Stimulated activated effector memory CD8-positive, alpha-beta T cell treated with anti-CD3 and anti-CD28 coated beads, Interleukin-12 subunit alpha, Interleukin-12 subunit beta, amount 100 ng/mL, for 72 hours (primary cell): ENCODE measurements around the gene CMTM2.
"Not testable (repeated sequence)": the region's sequence is repeated elsewhere in the genome, so short reads cannot be mapped to it uniquely, and the experiment has no call there.

Source experiments
- ATAC-seq: fragments of 150-1000 bp; cut with Tn5 transposase; 2 replicates; pipeline ENCODE4 v1.10.0; 2021
- DNase-seq, 2 donors: peaks; one replicate each; pipeline ENCODE4 v3.0.0; 2021 to 2022; ENCODE audit warnings: low spot score in 2 of 2
- H3K27ac Mint-ChIP-seq: one replicate; pipeline ENCODE4 v1.8.0; 2022; ENCODE audit warnings: mild to moderate bottlenecking, mixed read lengths
- H3K36me3 Mint-ChIP-seq: one replicate; pipeline ENCODE4 v1.8.0; 2022; ENCODE audit warnings: mild to moderate bottlenecking, mixed read lengths
- H3K4me1 Mint-ChIP-seq: one replicate; pipeline ENCODE4 v1.8.0; 2022; ENCODE audit warnings: mixed read lengths
- H3K4me3 Mint-ChIP-seq: one replicate; pipeline ENCODE4 v1.8.0; 2022; ENCODE audit warnings: mild to moderate bottlenecking, mixed read lengths
- H3K9me3 Mint-ChIP-seq: one replicate; pipeline ENCODE4 v1.8.0; 2022; ENCODE audit warnings: mixed read lengths

CMTM2 gene

GRCh38 chr16:66566051-66566901, 13.0 kb upstream of the CMTM2 start, which contains the start of gene CMTM1:
CMTM1 (plus strand) TSS chr16:66566439; CDS start chr16:66566514, 75 bp downstream.
- H3K27ac Mint-ChIP-seq, result peak within 1 kb of the TSS; percentile 50

DNA sequence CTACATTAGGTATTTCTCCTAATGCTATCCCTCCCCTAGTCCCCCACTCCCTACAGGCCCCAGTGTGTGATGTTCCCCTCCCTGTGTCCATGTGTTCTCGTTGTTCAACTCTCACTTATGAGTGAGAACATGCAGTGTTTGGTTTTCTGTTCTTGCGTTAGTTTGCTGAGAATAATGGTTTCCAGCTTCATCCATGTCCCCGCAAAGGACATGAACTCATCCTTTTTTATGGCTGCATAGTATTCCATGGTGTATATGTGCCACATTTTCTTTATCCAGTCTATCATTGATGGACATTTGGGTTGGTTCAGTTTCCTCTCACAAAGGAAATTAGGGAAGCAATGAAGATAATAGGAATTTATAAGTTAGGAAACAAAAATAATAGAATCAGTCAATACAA, 12.0 kb upstream of the CMTM2 start:
- not testable (repeated sequence) for DNase-seq, H3K9me3 Mint-ChIP-seq, ATAC-seq, H3K27ac Mint-ChIP-seq, H3K4me3 Mint-ChIP-seq
- Mint-ChIP-seq H3K36me3 (peaks cover 89% of the 10 kb centered on the region), H3K4me1 (peaks cover 38% of the 10 kb centered on the region)

More at GRCh38 chr16:66566051-66566901, 13.0 kb upstream of the CMTM2 start, which contains the start of gene CMTM1:
- ATAC-seq, result no peak
- H3K9me3 Mint-ChIP-seq, result no peaks in the 10 kb centered on the region
- peaks cover 36% of the 10 kb centered on the region for H3K4me1 Mint-ChIP-seq
- no peak within 1 kb of the TSS for H3K4me3 Mint-ChIP-seq
- DNase-seq, result no peak
- peaks cover 89% of the 10 kb centered on the region for H3K36me3 Mint-ChIP-seq

DNA sequence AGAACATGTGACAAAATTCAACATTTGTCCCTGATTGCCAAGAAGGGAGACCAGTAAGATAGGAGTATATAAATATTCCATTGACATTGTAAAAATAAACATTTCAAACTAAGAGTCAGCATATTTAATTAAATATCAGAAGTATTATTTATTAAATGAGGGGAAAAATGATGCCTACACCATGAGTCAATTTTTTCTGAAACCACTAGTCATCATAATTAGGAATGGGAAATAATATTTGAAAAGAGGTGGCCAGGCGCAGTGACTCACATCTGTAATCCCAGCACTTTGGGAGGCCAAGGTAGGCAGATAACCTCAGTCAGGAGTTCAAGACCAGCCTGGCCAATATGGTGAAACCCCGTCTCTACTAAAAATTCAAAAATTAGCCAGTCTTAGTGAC, 10.9 kb upstream of the CMTM2 start:
- no peak for DNase-seq
- H3K36me3 Mint-ChIP-seq, result peaks cover 88% of the 10 kb centered on the region
- H3K4me1 Mint-ChIP-seq, result peaks cover 30% of the 10 kb centered on the region
- no peak overlapping the region for H3K4me3 Mint-ChIP-seq
- no peak for ATAC-seq
- H3K27ac Mint-ChIP-seq, result no peak overlapping the region
- H3K9me3 Mint-ChIP-seq, result no peaks in the 10 kb centered on the region

DNA sequence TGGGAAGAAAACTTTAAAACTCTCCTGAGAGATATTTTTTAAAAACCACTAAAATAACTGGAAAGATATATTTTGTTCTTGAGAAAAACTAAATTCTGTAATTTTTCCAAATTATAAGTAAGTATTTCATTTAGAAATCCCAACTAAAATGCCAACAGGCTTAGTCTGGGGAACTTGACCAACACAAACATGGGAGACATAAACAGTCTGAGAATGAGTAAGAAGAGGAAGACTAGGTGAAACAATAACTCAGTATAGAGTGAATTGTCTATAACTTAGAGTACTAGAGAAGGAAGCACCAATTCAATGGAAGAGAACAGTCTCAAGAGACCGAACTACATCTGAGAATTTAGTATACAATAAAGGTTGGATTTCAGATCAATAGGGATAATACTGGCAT, 10.1 kb upstream of the CMTM2 start:
- DNase-seq (no peak), ATAC-seq (no peak)
- Mint-ChIP-seq H3K27ac (peak overlapping the region; percentile 0), H3K4me3 (no peak overlapping the region), H3K36me3 (peaks cover 80% of the 10 kb centered on the region), H3K4me1 (peaks cover 26% of the 10 kb centered on the region), H3K9me3 (no peaks in the 10 kb centered on the region)

DNA sequence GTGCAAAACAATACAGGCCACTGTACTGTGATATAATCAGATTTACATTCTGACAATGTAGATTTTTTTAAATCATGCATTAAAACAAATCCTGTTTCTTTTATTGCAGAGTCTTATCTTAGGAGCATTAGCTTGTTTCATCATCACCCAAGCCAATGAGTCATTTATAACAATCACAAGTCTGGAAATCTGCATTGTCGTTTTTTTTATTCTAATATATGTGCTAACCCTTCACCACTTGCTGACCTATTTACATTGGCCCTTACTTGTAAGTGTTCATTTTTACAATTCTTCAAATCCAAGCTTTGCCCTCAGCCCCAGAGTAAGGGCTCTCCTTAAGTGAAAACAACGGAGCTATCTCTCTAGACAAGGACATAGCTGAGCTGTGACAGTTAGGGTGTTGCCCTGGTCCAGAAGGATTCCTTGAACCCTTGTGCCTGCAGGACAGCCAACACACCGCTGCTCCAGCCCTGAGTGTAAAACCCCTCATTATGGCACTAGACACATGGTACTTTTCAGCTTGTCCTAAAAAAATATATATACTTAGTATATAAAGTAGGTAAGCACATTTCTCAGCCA, 9.3 kb upstream of the CMTM2 start:
- H3K36me3 Mint-ChIP-seq, result peaks cover 73% of the 10 kb centered on the region
- ATAC-seq (no peak), DNase-seq (no peak)
- peaks cover 21% of the 10 kb centered on the region for H3K4me1 Mint-ChIP-seq
- H3K27ac Mint-ChIP-seq, result no peak overlapping the region
- H3K9me3 Mint-ChIP-seq, result no peaks in the 10 kb centered on the region
- H3K4me3 Mint-ChIP-seq, result no peak overlapping the region

- no peak overlapping the region for H3K4me3 Mint-ChIP-seq
- peaks cover 14% of the 10 kb centered on the region for H3K4me1 Mint-ChIP-seq
- H3K36me3 Mint-ChIP-seq, result peaks cover 48% of the 10 kb centered on the region
- H3K27ac Mint-ChIP-seq, result peak overlapping the region; percentile 86
- no peak for DNase-seq
- ATAC-seq, result peak; percentile 24
- no peaks in the 10 kb centered on the region for H3K9me3 Mint-ChIP-seq
These were observed 6.9 kb upstream of the CMTM2 start for GRCh38 chr16:66572356-66572755.

GRCh38 chr16:66574081-66574480, 5.2 kb upstream of the CMTM2 start:
- Mint-ChIP-seq H3K36me3 (peaks cover 31% of the 10 kb centered on the region), H3K4me3 (no peak overlapping the region), H3K27ac (no peak overlapping the region), H3K9me3 (no peaks in the 10 kb centered on the region), H3K4me1 (peaks cover 24% of the 10 kb centered on the region)
- ATAC-seq, result no peak
- no peak for DNase-seq

- ATAC-seq, result no peak
- Mint-ChIP-seq H3K4me3 (no peak overlapping the region), H3K4me1 (peaks cover 27% of the 10 kb centered on the region), H3K9me3 (no peaks in the 10 kb centered on the region), H3K27ac (no peak overlapping the region), H3K36me3 (peaks cover 28% of the 10 kb centered on the region)
- no peak for DNase-seq
These were observed 4.7 kb upstream of the CMTM2 start for GRCh38 chr16:66574531-66574930.

DNA sequence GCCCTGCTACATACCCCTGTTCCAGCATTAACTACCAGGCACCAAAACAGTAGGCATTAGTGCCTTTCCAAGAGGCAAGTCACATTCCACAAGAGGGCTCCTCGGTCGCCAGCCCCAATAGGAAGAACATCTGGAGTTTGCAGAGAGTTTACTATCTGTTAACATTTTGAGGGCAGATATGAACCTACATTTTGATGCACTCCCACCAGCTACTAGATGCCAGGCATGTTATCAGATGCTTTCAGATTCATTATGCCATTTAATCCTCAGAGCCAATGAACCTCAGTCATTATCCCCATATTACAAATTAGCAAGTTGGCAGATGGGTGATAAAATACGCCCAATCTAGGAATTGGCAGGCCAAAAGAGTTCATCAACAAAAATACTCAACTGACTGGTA, 4.2 kb upstream of the CMTM2 start:
- no peak for DNase-seq
- Mint-ChIP-seq H3K4me3 (no peak overlapping the region), H3K4me1 (peaks cover 33% of the 10 kb centered on the region), H3K27ac (no peak overlapping the region), H3K36me3 (peaks cover 23% of the 10 kb centered on the region), H3K9me3 (no peaks in the 10 kb centered on the region)
- no peak for ATAC-seq

DNA sequence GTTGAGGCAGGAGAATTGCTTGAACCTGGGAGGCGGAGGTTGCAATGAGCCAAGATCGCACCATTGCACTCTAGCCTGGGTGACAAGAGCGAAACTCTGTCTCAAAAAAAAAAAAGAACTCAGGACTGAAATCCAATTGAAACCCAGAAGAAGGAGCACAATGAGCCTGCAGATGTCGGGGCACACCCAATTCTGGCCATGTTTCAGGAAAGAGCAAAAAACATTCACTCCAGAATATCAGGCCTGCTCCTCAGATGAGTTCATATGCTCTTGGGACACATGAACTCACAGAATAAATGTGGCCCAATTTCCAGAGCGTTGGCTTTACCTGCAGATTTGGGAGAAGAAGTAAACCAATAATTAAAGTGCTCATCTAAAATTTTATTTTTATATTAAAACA, 3.0 kb upstream of the CMTM2 start:
- H3K9me3 Mint-ChIP-seq, result no peaks in the 10 kb centered on the region
- no peak overlapping the region for H3K4me3 Mint-ChIP-seq
- DNase-seq (no peak), ATAC-seq (no peak)
- H3K4me1 Mint-ChIP-seq, result peaks cover 40% of the 10 kb centered on the region
- no peak overlapping the region for H3K27ac Mint-ChIP-seq
- peaks cover 18% of the 10 kb centered on the region for H3K36me3 Mint-ChIP-seq

- no peaks in the 10 kb centered on the region for H3K36me3 Mint-ChIP-seq
- peaks cover 27% of the 10 kb centered on the region for H3K4me1 Mint-ChIP-seq
- H3K4me3 Mint-ChIP-seq, result no peak overlapping the region
- ATAC-seq (no peak), DNase-seq (no peak)
- no peak overlapping the region for H3K27ac Mint-ChIP-seq
- no peaks in the 10 kb centered on the region for H3K9me3 Mint-ChIP-seq
These were observed 1.4 kb downstream of the CMTM2 start for GRCh38 chr16:66580605-66581209.

GRCh38 chr16:66581246-66581952, 2.1 kb downstream of the CMTM2 start:
- ATAC-seq, result no peak
- H3K36me3 Mint-ChIP-seq, result no peaks in the 10 kb centered on the region
- no peak overlapping the region for H3K27ac Mint-ChIP-seq

DNA sequence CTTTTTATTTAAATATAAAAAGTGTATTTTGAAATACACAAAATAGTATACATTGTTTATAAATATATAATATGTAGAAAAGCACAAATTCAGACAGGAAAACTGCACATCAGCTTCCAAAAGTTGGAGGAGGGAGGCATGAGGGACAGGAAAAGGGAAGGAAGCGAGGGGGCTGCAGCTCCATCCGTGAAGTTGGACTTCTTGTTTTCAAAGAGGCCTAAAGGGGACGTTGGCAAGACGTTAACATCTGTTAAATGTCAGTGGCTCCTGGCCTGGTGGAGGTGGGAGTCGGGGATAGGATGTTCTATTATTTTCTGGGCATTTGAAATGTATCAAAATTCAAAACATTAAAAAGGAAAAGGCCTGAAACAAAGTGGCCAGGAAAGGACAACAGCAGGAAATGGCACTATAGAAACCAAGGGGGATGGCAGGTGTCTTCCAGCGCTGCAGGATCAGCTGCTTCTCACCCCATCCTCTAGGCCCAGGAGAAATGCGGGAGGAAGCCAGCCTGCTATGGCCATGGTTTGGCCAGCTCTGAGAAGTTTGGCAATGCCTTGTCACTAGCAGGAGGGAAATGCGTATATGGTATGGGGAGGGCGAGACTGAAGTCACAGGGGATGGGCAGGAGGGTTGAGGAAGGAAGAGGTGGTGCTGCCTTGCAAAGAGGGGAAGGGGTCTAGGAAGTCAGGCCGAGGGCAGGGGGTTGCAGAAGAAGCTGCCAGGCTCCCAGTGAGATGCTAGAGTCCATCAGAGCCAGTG, 6.4 kb downstream of the CMTM2 start:
- Mint-ChIP-seq H3K9me3 (no peaks in the 10 kb centered on the region), H3K4me3 (no peak overlapping the region), H3K27ac (no peak overlapping the region), H3K4me1 (peaks cover 23% of the 10 kb centered on the region), H3K36me3 (peaks cover 7% of the 10 kb centered on the region)
- ATAC-seq (no peak), DNase-seq (no peak)

More at GRCh38 chr16:66581246-66581952, 2.1 kb downstream of the CMTM2 start:
- peaks cover 27% of the 10 kb centered on the region for H3K4me1 Mint-ChIP-seq
- H3K4me3 Mint-ChIP-seq, result no peak overlapping the region
- no peaks in the 10 kb centered on the region for H3K9me3 Mint-ChIP-seq
- no peak for DNase-seq

GRCh38 chr16:66587881-66588600, 8.8 kb downstream of the CMTM2 start:
- H3K9me3 Mint-ChIP-seq, result no peaks in the 10 kb centered on the region
- DNase-seq, result no peak
- ATAC-seq, result no peak
- H3K4me3 Mint-ChIP-seq, result no peak overlapping the region
- peaks cover 17% of the 10 kb centered on the region for H3K4me1 Mint-ChIP-seq
- peaks cover 7% of the 10 kb centered on the region for H3K36me3 Mint-ChIP-seq
- H3K27ac Mint-ChIP-seq, result peak overlapping the region; percentile 54
